GM08714 (cell line): ENCODE measurements around the gene ATP5ME.
"Not testable (repeated sequence)": the region's sequence is repeated elsewhere in the genome, so short reads cannot be mapped to it uniquely, and the experiment has no call there.

ENCODE experiments used
- H3K4me3 ChIP-seq: fragments of 200-500 bp; sonication (Bioruptor generic); 2 replicates; pipeline ENCODE4 v1.5.1; 2014; ENCODE audit warnings: mild to moderate bottlenecking, low read length, inconsistent platforms
- ZNF274 ChIP-seq: IDR thresholded peaks from 2 replicates; pipeline ENCODE4 v1.6.1; 2012; ENCODE audit warnings: mild to moderate bottlenecking, low read depth, low read length

Gene ATP5ME

GRCh38 chr4:709348-709747, 35.3 kb upstream of the ATP5ME start:
- TF ChIP-seq ZNF274, result no peak
- no peak overlapping the region for H3K4me3 ChIP-seq

- H3K4me3 ChIP-seq, result no peak overlapping the region
Measured at GRCh38 chr4:708631-708933, 34.5 kb upstream of the ATP5ME start.

GRCh38 chr4:707929-708630, 34.0 kb upstream of the ATP5ME start:
- no peak for TF ChIP-seq ZNF274
- no peak overlapping the region for H3K4me3 ChIP-seq

More at GRCh38 chr4:708631-708933, 34.5 kb upstream of the ATP5ME start:
- no peak for TF ChIP-seq ZNF274

- H3K4me3 ChIP-seq, result peak overlapping the region; percentile 72; the same call in 1 of the 2 replicates
- no peak for TF ChIP-seq ZNF274
Measured at GRCh38 chr4:706834-707598, 32.9 kb upstream of the ATP5ME start.

- H3K4me3 ChIP-seq, result peak overlapping the region; percentile 72
Measured at GRCh38 chr4:706083-706633, 32.1 kb upstream of the ATP5ME start.

- H3K4me3 ChIP-seq, result peak within 1 kb of the TSS; percentile 72
- no peak for TF ChIP-seq ZNF274
Measured at GRCh38 chr4:705278-706082, 31.4 kb upstream of the ATP5ME start, which contains the start of gene PCGF3. TSS of gene PCGF3 (plus strand) at chr4:705832. CDS start at chr4:733681, 27,849 bp downstream.

GRCh38 chr4:704971-705277, 30.8 kb upstream of the ATP5ME start:
- no peak for TF ChIP-seq ZNF274
- no peak overlapping the region; the same call in 1 of the 2 replicates for H3K4me3 ChIP-seq

- TF ChIP-seq ZNF274, result no peak
- no peak overlapping the region for H3K4me3 ChIP-seq
Measured at GRCh38 chr4:704198-704891, 30.3 kb upstream of the ATP5ME start.

- no peak overlapping the region for H3K4me3 ChIP-seq
- no peak for TF ChIP-seq ZNF274
Measured at GRCh38 chr4:703336-704197, 29.5 kb upstream of the ATP5ME start.

- TF ChIP-seq ZNF274, result no peak
- no peak overlapping the region for H3K4me3 ChIP-seq
Measured at GRCh38 chr4:702618-703048, 28.6 kb upstream of the ATP5ME start.

GRCh38 chr4:700587-701264, 26.6 kb upstream of the ATP5ME start:
- no peak for TF ChIP-seq ZNF274

GRCh38 chr4:699816-700580, 25.9 kb upstream of the ATP5ME start:
- no peak overlapping the region; the same call in 1 of the 2 replicates for H3K4me3 ChIP-seq
- no peak for TF ChIP-seq ZNF274

More at GRCh38 chr4:700587-701264, 26.6 kb upstream of the ATP5ME start:
- H3K4me3 ChIP-seq, result no peak overlapping the region

- not testable (repeated sequence) for H3K4me3 ChIP-seq
Measured at GRCh38 chr4:694341-694940, 20.4 kb upstream of the ATP5ME start.
